ENCODE results near the gene NABP2.

DNA sequence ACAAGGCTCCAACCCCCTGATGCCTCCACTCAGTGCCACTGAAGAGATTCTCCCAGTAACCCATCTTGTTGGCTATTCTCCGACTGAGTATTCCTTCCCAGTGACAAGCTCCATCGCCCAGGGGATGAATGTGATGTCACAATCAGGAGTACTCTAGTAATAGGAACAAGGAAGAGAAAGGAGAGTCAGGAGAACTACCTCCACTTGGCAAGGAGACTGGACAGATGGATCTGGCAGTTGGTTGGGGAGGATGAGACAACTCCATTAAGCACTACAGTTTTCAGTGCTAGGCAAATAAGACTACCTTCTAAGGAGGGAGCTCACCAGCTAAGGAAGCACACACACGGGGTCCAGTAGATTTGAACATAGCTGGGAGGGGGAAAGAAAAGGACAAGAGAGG lies 7.7 kb upstream of the NABP2 start:
- TF ChIP-seq, protein P1, sequence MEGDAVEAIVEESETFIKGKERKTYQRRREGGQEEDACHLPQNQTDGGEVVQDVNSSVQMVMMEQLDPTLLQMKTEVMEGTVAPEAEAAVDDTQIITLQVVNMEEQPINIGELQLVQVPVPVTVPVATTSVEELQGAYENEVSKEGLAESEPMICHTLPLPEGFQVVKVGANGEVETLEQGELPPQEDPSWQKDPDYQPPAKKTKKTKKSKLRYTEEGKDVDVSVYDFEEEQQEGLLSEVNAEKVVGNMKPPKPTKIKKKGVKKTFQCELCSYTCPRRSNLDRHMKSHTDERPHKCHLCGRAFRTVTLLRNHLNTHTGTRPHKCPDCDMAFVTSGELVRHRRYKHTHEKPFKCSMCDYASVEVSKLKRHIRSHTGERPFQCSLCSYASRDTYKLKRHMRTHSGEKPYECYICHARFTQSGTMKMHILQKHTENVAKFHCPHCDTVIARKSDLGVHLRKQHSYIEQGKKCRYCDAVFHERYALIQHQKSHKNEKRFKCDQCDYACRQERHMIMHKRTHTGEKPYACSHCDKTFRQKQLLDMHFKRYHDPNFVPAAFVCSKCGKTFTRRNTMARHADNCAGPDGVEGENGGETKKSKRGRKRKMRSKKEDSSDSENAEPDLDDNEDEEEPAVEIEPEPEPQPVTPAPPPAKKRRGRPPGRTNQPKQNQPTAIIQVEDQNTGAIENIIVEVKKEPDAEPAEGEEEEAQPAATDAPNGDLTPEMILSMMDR (IDR thresholded peaks at IDR 0.05), result no peak
- no peak for TF ChIP-seq EZH2 (IDR thresholded peaks at IDR 0.05; ENCODE audit: borderline replicate concordance, insufficient read depth, low read depth, low read length, poor library complexity, severe bottlenecking)

All from B cell (primary cell).